Measurements from ENCODE around the gene AQP6.

AQP6 gene

DNA sequence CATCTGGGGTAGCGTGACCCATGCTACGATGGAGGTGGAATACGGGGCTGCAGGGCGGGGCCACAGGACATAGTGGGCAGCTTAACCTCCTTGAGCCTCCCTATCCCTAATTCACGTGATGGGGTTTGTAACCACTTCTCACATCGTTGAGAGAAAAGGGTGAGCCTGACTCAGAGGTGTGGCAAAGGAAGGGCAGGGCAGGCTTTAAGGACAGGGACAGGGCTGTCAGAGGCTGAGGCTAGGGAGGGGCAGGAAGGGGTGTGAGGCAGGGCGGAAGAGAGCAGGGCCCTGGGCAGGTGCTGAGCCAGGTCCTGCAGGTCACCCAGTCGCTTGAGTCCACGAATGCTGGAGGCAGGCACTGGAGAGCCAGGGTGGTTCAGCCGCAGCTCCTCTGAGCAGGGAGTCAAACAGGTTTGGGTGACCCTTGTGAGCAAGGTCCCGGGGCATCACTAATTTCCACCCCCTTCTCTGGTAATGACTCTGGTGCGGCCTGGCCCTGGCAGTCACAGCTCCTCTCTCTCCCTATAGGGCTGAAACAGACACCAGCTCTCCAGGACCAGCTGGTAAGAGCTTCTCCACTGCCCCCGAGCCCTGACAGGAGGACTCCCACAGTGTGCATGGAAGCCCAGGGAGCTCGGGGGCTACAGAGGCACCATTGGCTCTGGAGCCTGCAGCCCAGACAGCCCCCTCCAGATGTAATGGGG is 29.7 kb upstream of the AQP6 start:
- no peak for DNase-seq (ENCODE audit: low read depth)

GRCh38 chr12:49943625-49943960 is 29.2 kb upstream of the AQP6 start:
- no peak for DNase-seq (ENCODE audit: low read depth)

DNA sequence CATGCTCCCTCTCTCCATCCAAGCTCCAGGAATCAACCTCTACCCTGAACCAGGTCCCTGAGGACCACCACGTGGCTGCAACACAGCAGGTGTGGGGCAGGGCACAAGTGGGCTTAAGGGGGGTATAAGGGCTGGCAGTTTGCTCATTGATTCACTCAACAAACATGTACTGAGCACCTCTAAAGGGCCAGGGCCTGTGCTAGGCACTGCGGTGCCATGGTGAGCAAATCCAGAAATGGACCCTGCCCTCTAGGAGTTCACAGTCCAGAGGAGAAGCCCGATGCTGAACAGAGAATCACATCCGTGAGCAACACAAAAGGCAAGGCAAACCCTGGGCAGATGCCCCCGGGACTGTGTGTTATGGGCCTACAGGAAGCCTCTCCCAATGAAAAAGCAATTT is 28.7 kb upstream of the AQP6 start:
- DNase-seq (ENCODE audit: low read depth) = no peak

- DNase-seq (ENCODE audit: low read depth) = no peak
These were observed 28.0 kb upstream of the AQP6 start for GRCh38 chr12:49944718-49945117.

DNA sequence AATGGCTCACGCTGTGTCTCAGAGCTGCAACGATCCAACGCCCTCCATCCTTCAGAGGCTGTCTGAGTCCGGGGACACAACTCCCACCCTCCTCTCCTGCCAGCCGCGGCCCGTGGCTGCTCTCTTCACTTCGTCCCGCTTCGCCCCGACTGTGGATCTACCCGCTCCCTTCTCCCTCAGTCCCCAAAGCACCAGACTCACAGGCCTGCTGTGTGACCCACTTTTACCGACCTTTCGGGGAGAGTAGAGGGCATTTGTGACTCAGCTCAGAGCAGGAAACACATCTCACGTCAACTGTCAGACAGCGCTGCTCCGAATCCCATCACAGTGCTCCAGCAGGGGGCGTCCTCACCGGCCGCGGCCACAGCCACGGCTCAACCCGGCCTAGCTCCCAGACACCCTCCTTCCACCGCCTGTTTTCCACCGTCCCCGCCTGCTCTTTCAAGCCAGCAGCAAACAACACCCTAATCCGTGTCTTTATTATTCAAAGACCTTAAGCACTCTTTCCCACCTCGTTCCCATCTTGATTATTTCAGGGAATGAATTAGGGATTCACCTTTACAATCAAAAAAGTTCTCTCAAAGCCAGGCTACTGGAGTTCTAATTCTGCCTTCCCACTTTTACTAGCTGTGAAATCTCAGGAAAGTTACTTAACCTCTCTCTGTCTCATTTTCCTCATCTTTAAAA is 27.2 kb upstream of the AQP6 start:
- peak; percentile 56 for DNase-seq (ENCODE audit: low read depth)

GRCh38 chr12:49946086-49946485 is 26.7 kb upstream of the AQP6 start:
- no peak for DNase-seq (ENCODE audit: low read depth)

DNA sequence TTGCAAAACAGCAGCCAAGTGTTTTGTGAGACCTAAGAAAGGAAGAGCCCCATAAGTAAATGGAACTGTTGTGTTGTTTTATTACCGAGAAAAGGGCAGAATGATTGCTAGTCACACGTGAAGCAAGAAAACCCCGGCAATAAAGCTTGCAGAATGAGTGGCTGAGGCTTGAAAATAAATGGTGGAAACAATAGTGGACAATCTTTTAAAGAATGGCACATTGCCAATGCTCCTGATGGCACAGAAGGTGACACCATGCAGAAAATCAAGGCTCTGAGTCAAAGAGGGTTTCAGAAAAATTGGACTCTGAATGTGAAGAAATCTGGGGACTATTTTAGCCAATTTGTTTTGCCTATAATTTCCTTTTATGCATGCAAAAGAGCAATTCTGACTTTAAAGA is 26.2 kb upstream of the AQP6 start:
- DNase-seq (ENCODE audit: low read depth) = no peak

DNA sequence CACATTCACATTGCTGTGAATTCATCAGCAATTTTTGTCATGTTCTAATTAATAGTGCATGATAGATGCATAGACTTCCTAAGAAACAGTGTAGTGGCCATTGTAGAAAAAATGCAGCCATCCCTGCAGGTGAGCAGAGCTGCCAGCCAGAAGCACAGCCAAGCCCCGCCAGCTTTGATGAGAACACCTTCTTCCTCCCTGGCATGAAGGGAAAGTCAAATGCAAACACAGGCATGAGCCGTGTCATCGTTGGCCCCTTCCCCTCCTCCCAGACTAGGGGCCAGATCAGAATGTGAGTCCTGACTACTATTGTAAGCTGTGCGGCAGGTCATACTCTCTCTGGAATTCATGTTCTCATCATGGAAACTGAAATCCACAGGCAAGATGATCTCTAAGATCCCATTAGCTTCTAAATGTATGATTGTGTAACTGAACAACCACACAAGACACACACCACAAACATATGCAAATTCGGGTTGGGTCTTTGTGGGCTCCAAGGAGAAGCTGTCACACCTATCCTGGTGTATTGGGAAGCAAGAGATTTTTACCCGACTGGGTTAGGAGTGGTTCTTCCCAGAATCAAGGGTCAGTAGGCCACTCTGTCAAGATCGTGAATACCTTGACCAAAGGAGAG is 25.0 kb upstream of the AQP6 start:
- no peak for DNase-seq (ENCODE audit: low read depth)

DNA sequence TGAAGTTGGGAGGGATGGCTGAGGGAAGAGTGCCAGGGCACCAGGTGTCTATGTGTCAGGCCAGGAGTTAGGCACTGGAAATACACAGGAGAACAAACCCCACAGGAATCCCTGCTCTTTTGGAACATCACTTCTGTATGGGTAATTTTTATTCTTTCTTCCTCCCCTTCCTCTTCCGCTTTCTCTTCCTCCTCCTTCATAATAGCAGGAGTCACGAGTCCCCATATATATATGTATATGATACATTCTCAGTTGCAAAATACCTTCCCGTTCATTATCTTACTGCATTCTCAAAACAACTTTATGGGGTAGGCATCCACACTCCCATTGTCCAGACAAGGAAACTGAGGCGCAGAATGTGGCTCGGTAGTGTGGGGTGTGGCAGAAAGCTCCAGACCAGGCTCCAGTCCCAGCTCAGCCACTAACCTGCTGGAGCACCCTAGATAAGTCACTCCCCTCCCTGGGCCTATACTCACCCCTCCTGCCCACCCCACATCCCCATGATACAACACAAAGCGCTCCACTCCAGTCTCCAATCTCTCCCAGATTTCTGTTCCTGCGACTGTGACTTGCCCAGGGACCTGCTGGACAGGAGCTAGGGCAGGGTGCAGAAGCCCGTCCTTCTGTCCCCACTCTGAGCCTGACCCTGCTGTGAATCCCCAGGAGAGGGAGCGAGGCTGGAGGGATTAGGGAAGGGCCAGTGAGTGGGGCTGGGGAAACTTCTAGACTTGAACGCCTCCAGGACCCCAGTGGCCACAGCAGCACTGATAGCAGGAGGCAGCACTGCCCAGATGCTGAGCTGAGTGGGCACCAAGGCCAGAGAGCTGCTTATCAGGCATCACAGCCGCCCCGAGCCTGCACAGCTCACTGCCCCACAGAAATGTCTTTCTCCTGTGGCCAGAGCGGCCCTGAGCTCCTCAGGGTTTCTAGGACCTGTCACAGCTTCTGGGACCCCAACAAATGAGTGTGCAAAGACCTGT is 23.6 kb upstream of the AQP6 start:
- no peak for DNase-seq (ENCODE audit: low read depth)

DNA sequence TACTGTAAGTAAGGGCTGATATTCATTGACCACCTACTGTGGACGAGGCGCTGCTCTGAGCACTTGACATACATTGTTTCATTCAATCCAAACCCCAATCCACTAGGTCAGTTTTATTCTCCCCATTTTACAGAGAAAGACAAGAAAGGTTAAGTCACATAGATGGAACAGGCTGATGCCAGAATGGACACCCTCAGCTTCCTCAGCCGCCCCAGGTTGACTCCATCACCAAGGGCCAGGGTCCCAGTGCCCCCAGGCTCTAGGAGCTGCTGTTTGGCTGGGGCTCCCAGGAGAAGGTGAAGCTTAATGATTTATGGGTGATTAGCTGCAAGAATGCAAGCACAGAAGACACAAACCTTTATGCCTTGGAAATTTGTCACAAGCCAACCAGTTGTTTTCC is 22.9 kb upstream of the AQP6 start:
- DNase-seq (ENCODE audit: low read depth) = no peak

- DNase-seq (ENCODE audit: low read depth) = no peak
These were observed 22.2 kb upstream of the AQP6 start, which contains the start of gene AQP2 for GRCh38 chr12:49950273-49951251. TSS of gene AQP2 (plus strand) at chr12:49950737. CDS start at chr12:49950831, 94 bp downstream.

- DNase-seq (ENCODE audit: low read depth) = no peak
These were observed 21.1 kb upstream of the AQP6 start for GRCh38 chr12:49951411-49952240.

GRCh38 chr12:49952391-49953055 is 20.2 kb upstream of the AQP6 start:
- no peak for DNase-seq (ENCODE audit: low read depth)

DNA sequence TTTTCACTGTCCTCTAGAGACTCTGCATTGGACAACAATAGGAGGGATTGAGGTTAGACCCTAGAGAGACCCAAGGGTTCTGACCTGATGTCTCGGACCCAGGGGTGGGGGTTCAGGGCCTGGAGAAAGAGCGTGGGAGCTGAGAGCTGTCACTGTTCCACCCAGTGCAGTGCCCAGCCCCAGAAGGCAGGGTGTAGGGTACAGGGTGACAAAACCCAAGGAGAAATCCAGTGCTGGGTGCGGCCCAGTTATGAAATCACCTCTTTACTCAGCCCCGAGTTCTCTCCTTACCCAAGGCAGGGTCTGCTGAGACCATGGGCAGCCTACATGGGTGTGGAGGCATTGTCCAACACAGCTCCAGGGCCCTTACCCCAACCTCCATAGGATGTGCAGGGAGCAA is 19.6 kb upstream of the AQP6 start:
- DNase-seq (ENCODE audit: low read depth) = no peak

DNA sequence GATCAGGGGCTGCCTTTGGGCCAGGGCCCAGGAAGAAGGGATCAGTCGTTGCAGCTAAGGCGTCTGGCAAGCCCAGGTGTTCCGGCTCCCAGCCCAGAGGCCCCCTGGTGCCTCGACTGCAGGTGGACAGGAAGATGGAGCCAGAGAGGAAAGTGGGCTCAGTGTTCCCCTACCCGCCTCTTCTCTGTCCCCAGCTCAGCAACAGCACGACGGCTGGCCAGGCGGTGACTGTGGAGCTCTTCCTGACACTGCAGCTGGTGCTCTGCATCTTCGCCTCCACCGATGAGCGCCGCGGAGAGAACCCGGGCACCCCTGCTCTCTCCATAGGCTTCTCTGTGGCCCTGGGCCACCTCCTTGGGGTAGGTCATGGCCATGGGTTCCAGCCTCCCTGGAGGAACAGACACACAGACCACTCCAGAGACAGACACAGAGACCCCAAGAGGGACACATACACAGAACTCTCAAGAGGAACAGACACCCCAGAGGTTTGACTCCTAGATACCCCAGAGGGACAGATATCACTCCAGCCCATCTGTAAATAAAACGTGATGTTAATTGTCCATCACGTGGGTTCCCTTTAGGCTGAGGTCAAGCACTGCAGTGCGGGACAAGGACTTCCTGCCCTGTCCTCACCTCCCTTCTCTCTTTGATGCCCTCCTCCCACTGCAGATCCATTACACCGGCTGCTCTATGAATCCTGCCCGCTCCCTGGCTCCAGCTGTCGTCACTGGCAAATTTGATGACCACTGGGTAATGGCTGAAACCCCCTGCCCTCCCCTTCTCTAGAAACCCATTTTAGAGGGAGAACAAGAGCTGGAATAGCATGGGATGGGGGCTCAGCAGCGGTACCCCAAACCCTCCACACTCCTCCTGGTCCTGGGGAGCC is 18.5 kb upstream of the AQP6 start:
- DNase-seq (ENCODE audit: low read depth) = no peak

GRCh38 chr12:49954863-49955830 is 17.6 kb upstream of the AQP6 start:
- DNase-seq (ENCODE audit: low read depth) = no peak
